K562 (cell line): ENCODE data around the gene PAX8. TPM values are rescaled to one million over a fixed set of nuclear protein-coding genes. Genes with fewer than 3 reads are reported as not detected.

ENCODE experiments used
- ATAC-seq: fragments of 200-7000 bp; cut with Tn5 transposase; 3 replicates; pipeline ENCODE4 v1.9.1; 2020; ENCODE audit warnings: moderate library complexity
- BruUV-seq: library from RNA; stranded (reverse); fragments of 400-500 nt; replicated peaks from 2 replicates; lab custom pipeline; 2021; lab: Mats Ljungman, UMichigan
- CTCF ChIA-PET: fragments of 300-600 bp; formaldehyde crosslinking; extraction: SDS; loops from one replicate; lab custom pipeline; 2021; ENCODE audit warnings: low intra/inter-chr PET ratio; lab: Yijun Ruan, JAX
- POLR2A ChIA-PET: fragments of 300-600, 350-650 bp; sonication (Branson Sonifier 250); formaldehyde crosslinking; extraction: SDS; loops from one replicate; lab custom pipeline; 2021; ENCODE audit warnings: antibody characterized with exemption, inconsistent platforms; lab: Yijun Ruan, JAX
- DNase-seq, 4 experiments: peaks; one replicate each; pipeline versions ENCODE4 v3.0.0 to v3.0.0-alpha.2; 2011 to 2018; ENCODE audit warnings: low spot score in 3 of 4, mixed read lengths in 3 of 4; ENCODE audit errors: extremely low read depth in 1 of 4
- FAIRE-seq: peaks from 2 replicates; lab custom pipeline; 2011; peaks lifted over from hg19 to GRCh38; lab: Jason Lieb, UNC
- H2AFZ ChIP-seq: 2 replicates; pipeline ENCODE4 v1.6.0; 2011; ENCODE audit warnings: low read depth, low read length, control low read depth, inconsistent platforms
- H3K27ac ChIP-seq: fragments of 200-600 bp; 3 replicates; pipeline ENCODE4 v1.8.0; 2011; ENCODE audit warnings: low read depth, mild to moderate bottlenecking, control low read depth, inconsistent platforms, low read length, moderate library complexity, mixed read lengths; ENCODE audit errors: extremely low read depth
- H3K27me3 ChIP-seq, 2 experiments: fragments of 300-600 bp in 1 of 2; 2 replicates in 1 of 2; 3 replicates in 1 of 2; pipeline versions ENCODE4 v1.6.0 to v1.8.0; 2011; ENCODE audit warnings: inconsistent platforms in 2 of 2, low read length in 2 of 2, mild to moderate bottlenecking in 1 of 2, mixed read lengths in 1 of 2, moderate library complexity in 1 of 2; ENCODE audit not compliant: control insufficient read depth in 2 of 2, insufficient read depth in 2 of 2
- H3K36me3 ChIP-seq: fragments of 300-600 bp; 3 replicates; pipeline ENCODE4 v1.8.0; 2011; ENCODE audit warnings: mild to moderate bottlenecking, low read length, inconsistent platforms; ENCODE audit not compliant: control insufficient read depth, insufficient read depth
- H3K4me1 ChIP-seq, 2 experiments: fragments of 200-600 bp in 1 of 2; replicated peaks in 1 of 2; 2 replicates in 1 of 2; 3 replicates in 1 of 2; pipeline versions ENCODE4 v1.5.1 to v1.8.0; 2011; ENCODE audit warnings: inconsistent platforms in 2 of 2, low read length in 2 of 2, mild to moderate bottlenecking in 1 of 2, mixed read lengths in 1 of 2, moderate library complexity in 1 of 2; ENCODE audit not compliant: control insufficient read depth in 2 of 2, insufficient read depth in 2 of 2
- H3K4me2 ChIP-seq: 2 replicates; pipeline ENCODE4 v1.6.1; 2011; ENCODE audit warnings: low read length, control low read depth, inconsistent platforms, mixed read lengths; ENCODE audit not compliant: insufficient read depth
- H3K4me3 ChIP-seq: fragments of 200-600 bp; sonication (generic), shearing (Covaris generic); 2 replicates; pipeline ENCODE4 v1.5.1; 2016; ENCODE audit warnings: control low read depth, inconsistent platforms
- H3K79me2 ChIP-seq: fragments of 200-600 bp; 3 replicates; pipeline ENCODE4 v1.8.0; 2011; ENCODE audit warnings: low read length, inconsistent platforms; ENCODE audit not compliant: control insufficient read depth, insufficient read depth
- H3K9ac ChIP-seq, 2 experiments: 2 replicates each; pipeline versions ENCODE4 v1.6.0 to v1.6.1; 2011; ENCODE audit warnings: low read depth in 2 of 2, low read length in 2 of 2, control low read depth in 1 of 2, inconsistent platforms in 1 of 2, mild to moderate bottlenecking in 1 of 2, mixed read lengths in 1 of 2; ENCODE audit not compliant: insufficient read depth in 1 of 2
- H3K9me1 ChIP-seq: one replicate; pipeline ENCODE4 v1.6.0; 2011; ENCODE audit warnings: inconsistent platforms, mild to moderate bottlenecking, low read length, moderate library complexity; ENCODE audit not compliant: control insufficient read depth, insufficient read depth
- H3K9me3 ChIP-seq: replicated peaks from 2 replicates; pipeline ENCODE4 v1.5.1; 2011; ENCODE audit warnings: low read depth, low read length, inconsistent platforms; ENCODE audit not compliant: control insufficient read depth, insufficient read depth
- H4K20me1 ChIP-seq: replicated peaks from 2 replicates; pipeline ENCODE4 v1.6.1; 2011; ENCODE audit warnings: low read length, inconsistent platforms, mixed read lengths; ENCODE audit not compliant: control insufficient read depth, insufficient read depth
- ELK1 ChIP-seq: sonication (generic); formaldehyde crosslinking; IDR thresholded peaks from 2 replicates; pipeline ENCODE4 v1.8.1; 2022; ENCODE audit warnings: missing genetic modification reagents
- HNRNPK ChIP-seq: fragments of 200-400 bp; formaldehyde crosslinking; IDR thresholded peaks from one replicate; pipeline ENCODE4 v1.6.1; 2018; ENCODE audit warnings: mild to moderate bottlenecking, low read depth, low read length; ENCODE audit not compliant: poor library complexity, severe bottlenecking
- IFI16 ChIP-seq: fragments of 250-450 bp; sonication (Bioruptor Pico); IDR thresholded peaks from 2 replicates; pipeline ENCODE4 v2.1.2; 2022; ENCODE audit warnings: mild to moderate bottlenecking, inconsistent platforms
- KAT2B ChIP-seq: IDR thresholded peaks from one replicate; pipeline ENCODE4 v1.6.1; 2012; ENCODE audit warnings: low read depth, mild to moderate bottlenecking, control low read depth, inconsistent platforms, low read length, moderate library complexity
- NBN ChIP-seq: fragments of 450-650 bp; IDR thresholded peaks from 2 replicates; pipeline ENCODE4 v1.6.1; 2016; ENCODE audit warnings: low read depth, mild to moderate bottlenecking
- PKNOX1 ChIP-seq: fragments of 450-650 bp; IDR thresholded peaks from 2 replicates; pipeline ENCODE4 v1.6.1; 2016
- SAFB ChIP-seq: fragments of 200-400 bp; formaldehyde crosslinking; IDR thresholded peaks from 2 replicates; pipeline ENCODE4 v1.6.1; 2017; ENCODE audit warnings: low read depth, low read length, borderline replicate concordance
- ZNF41 ChIP-seq: fragments of 250-450 bp; sonication (Bioruptor Pico); conservative IDR thresholded peaks from 2 replicates; pipeline ENCODE4 v1.4.0; 2020; ENCODE audit warnings: mild to moderate bottlenecking
- ZNF584 ChIP-seq: fragments of 200-800 bp; sonication (Bioruptor generic); IDR thresholded peaks from 2 replicates; pipeline ENCODE4 v1.6.1; 2016; ENCODE audit warnings: low read depth, mild to moderate bottlenecking, missing genetic modification characterization, missing compliant biosample characterization
- ZNF780A ChIP-seq: fragments of 250-450 bp; sonication (Bioruptor Pico); IDR thresholded peaks from 2 replicates; pipeline ENCODE4 v1.5.0; 2021; ENCODE audit warnings: mild to moderate bottlenecking
- WGBS: fragments of 100-300 bp; shearing (Covaris generic); methylation state at CpG from one replicate; pipeline ENCODE4 v1.1.6; 2016; ENCODE audit warnings: low coverage, mixed read lengths; ENCODE audit not compliant: insufficient coverage; ENCODE audit errors: missing lambda C conversion rate; 5-methylcytosine and 5-hydroxymethylcytosine counted together
- in situ Hi-C: fragments of 300-500 bp; cut with MboI; formaldehyde crosslinking; loops from 4 replicates; pipeline ENCODE4 v1.15.0; 2018; ENCODE audit warnings: inconsistent platforms, mixed read lengths
- intact Hi-C: fragments of 100-400 bp; cut with micrococcal nuclease; formaldehyde crosslinking; loops from 2 replicates; pipeline ENCODE4 v1.14.2; 2022
- polyA plus RNA-seq, 8 experiments: library from polyadenylated mRNA; depleted of rRNA in 4 of 8; stranded (reverse) in 5 of 8; unstranded in 3 of 8; fragments of >200 nt; fragmentation: Nextera tagmentation in 2 of 8; fragmentation: Illumina TruSeq in 1 of 8; extraction: Ambion mirVana in 2 of 8; extraction: Trizol in 1 of 8; gene quantifications; 2 replicates each; pipeline versions ENCODE4 v1.2.1 to v1.2.3, GENCODE V29; 2011 to 2014; ENCODE audit warnings: inconsistent platforms in 1 of 8, missing spikeins in 1 of 8
- total RNA-seq, 7 experiments: library from RNA; depleted of rRNA in 6 of 7; stranded (reverse); fragments of >200 nt in 6 of 7; fragmentation: Illumina TruSeq in 2 of 7; extraction: Trizol in 2 of 7; gene quantifications; 2 replicates each; pipeline versions ENCODE4 v1.2.1 to v1.2.3, GENCODE V29; 2011 to 2021; ENCODE audit warnings: low replicate concordance in 1 of 7

The PAX8 gene
- total and polyA plus RNA-seq, 9 of the 15 experiments (the other 6 are each of a cell fraction or from before 2014, with no cell fraction given) = 0.13 to 2.1 (median 0.51) TPM

- BruUV-seq = no TSS peak
- H3K4me3 ChIP-seq = no peak overlapping the region
- in situ Hi-C loops (no loop called here), intact Hi-C loops (loop anchor here (5.0 kb wide), 1 partner anchor 91 kb away; no protein-coding TSS in a partner anchor)
- ATAC-seq = no peak
- H3K4me1 ChIP-seq = peaks cover 6 to 9% of the 10 kb centered on the region in 2 experiments; a peak in 3 of 5 replicates
- no peaks in the 10 kb centered on the region for H4K20me1 ChIP-seq
- H3K9ac ChIP-seq = no peak overlapping the region
- H3K4me2 ChIP-seq = no peak overlapping the region
- H3K36me3 ChIP-seq = no peaks in the 10 kb centered on the region
- no peaks in the 10 kb centered on the region for H3K9me1 ChIP-seq
- no peaks in the 10 kb centered on the region for H3K79me2 ChIP-seq
- TF ChIP-seq ELK1 (CRISPR knock-in tag) = no peak
- TF ChIP-seq ZNF41 (CRISPR knock-in tag) = no peak
- TF ChIP-seq NBN = no peak
- no peak for TF ChIP-seq KAT2B
- TF ChIP-seq HNRNPK = no peak
- no peak for TF ChIP-seq ZNF584
- TF ChIP-seq IFI16 (CRISPR knock-in tag) = no peak
- TF ChIP-seq PKNOX1 = no peak
- no peak for TF ChIP-seq ZNF780A (CRISPR knock-in tag)
- no peak for TF ChIP-seq SAFB
- H2AFZ ChIP-seq = no peak overlapping the region
- WGBS = 0% methylated on average over 1 of the region's 1 CpG
- CTCF ChIA-PET = no interaction called here
- H3K27ac ChIP-seq = no peak overlapping the region
- no peaks in the 10 kb centered on the region for H3K9me3 ChIP-seq
- H3K27me3 ChIP-seq = no peaks in the 10 kb centered on the region
- DNase-seq = no peak
- no peak for FAIRE-seq
- POLR2A ChIA-PET = no interaction called here
Observed at GRCh38 chr2:113228351-113228750, 50.4 kb downstream of the PAX8 start.
